Measurements from ENCODE around the gene TRIM63. TPM values are rescaled to one million over a fixed set of nuclear protein-coding genes. Genes with fewer than 3 reads are reported as not detected.

TRIM63 gene
- total RNA-seq, 2 donors from 2014 or later, result not detected

- Histone ChIP-seq H3K4me3 (peak overlapping the region; percentile 19 to 25), H3K27me3 (no peaks in the 10 kb centered on the region), H3K4me1 (peaks cover 55% of the 10 kb centered on the region), H3K27ac (peak overlapping the region; percentile 93 to 99 (median 96)), H3K36me3 (replicated peaks in 1 of 2; ENCODE audit: insufficient read depth in 1 of 2, low read depth in 2 of 2) (no peaks in the 10 kb centered on the region), H3K9me3 (no peaks in the 10 kb centered on the region)
- intact Hi-C loops (cut with DNase I), result no loop called here
- ATAC-seq, result no peak
- DNase-seq, result peak in 1 of 4 donors; percentile 22
- TF ChIP-seq CTCF (IDR thresholded peaks at IDR 0.05) (no peak), POLR2A (IDR thresholded peaks at IDR 0.05) (no peak)
- 11 to 21% methylated on average over 11 to 15 of the region's 15 CpGs for WGBS, 2 donors
Measured at GRCh38 chr1:26034504-26035202, 32.8 kb downstream of the TRIM63 start.

GRCh38 chr1:26032656-26033357, 34.6 kb downstream of the TRIM63 start:
- no peaks in the 10 kb centered on the region for H3K36me3 ChIP-seq (replicated peaks in 1 of 2; ENCODE audit: insufficient read depth in 1 of 2, low read depth in 2 of 2)
- TF ChIP-seq POLR2A (IDR thresholded peaks at IDR 0.05) (no peak), CTCF (IDR thresholded peaks at IDR 0.05) (no peak)
- peaks cover 37% of the 10 kb centered on the region for H3K4me1 ChIP-seq
- intact Hi-C loops (cut with DNase I), result no loop called here
- no peaks in the 10 kb centered on the region for H3K9me3 ChIP-seq
- ATAC-seq (no peak), DNase-seq (no peak)
- H3K4me3 ChIP-seq, result no peak overlapping the region
- H3K27me3 ChIP-seq, result no peaks in the 10 kb centered on the region
- WGBS, 2 donors, result 78 to 89% methylated on average over 12 of the region's 12 CpGs
- H3K27ac ChIP-seq, result no peak overlapping the region

DNA sequence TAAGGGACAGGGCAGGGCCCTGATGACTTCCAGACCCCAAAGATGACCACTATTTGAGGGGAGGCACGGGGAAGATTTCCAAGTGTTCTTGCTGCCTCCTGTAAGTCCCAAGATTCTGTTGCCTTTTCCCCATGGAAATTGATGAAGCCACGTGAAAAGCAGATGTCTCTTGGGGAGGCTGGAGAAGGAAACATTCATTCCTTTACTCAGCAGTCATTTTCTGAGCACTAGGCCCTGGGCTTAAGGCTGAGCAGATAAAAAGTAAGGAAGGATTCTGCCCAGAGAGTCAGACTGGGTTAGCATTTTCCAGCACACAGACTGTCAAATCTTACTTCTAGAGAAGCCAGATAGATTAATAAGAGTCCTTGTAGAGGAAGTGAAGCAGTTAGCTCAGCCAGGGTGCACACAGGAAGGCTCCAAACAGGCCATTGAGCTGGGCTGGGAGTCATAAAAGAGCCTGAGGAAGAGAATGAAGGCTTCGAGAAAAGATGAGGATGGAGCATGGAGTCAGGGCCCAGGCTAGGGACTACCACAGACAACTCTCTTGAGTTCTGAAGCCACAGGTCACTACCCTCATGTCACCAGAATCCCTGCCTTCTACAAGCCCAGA, 35.7 kb downstream of the TRIM63 start:
- H3K9me3 ChIP-seq, result no peaks in the 10 kb centered on the region
- no peak overlapping the region for H3K27ac ChIP-seq
- H3K27me3 ChIP-seq, result no peaks in the 10 kb centered on the region
- DNase-seq, result no peak
- intact Hi-C loops (cut with DNase I), result no loop called here
- H3K4me1 ChIP-seq, result peaks cover 26% of the 10 kb centered on the region
- ATAC-seq, result no peak
- H3K4me3 ChIP-seq, result no peak overlapping the region
- TF ChIP-seq POLR2A (IDR thresholded peaks at IDR 0.05) (no peak), CTCF (IDR thresholded peaks at IDR 0.05) (no peak)
- WGBS, 2 donors, result 80 to 86% methylated on average over 2 to 3 of the region's 3 CpGs
- H3K36me3 ChIP-seq (replicated peaks in 1 of 2; ENCODE audit: insufficient read depth in 1 of 2, low read depth in 2 of 2), result no peaks in the 10 kb centered on the region

- intact Hi-C loops (cut with DNase I), result no loop called here
- no peak for ATAC-seq
Measured at GRCh38 chr1:26031196-26031595, 36.2 kb downstream of the TRIM63 start.

More at GRCh38 chr1:26031196-26031595, 36.2 kb downstream of the TRIM63 start:
- Histone ChIP-seq H3K4me3 (no peak overlapping the region), H3K9me3 (no peaks in the 10 kb centered on the region), H3K4me1 (peaks cover 20% of the 10 kb centered on the region), H3K27me3 (no peaks in the 10 kb centered on the region), H3K36me3 (replicated peaks in 1 of 2; ENCODE audit: insufficient read depth in 1 of 2, low read depth in 2 of 2) (no peaks in the 10 kb centered on the region), H3K27ac (no peak overlapping the region)
- WGBS, 2 donors, result 78 to 93% methylated on average over 4 of the region's 4 CpGs
- TF ChIP-seq CTCF (IDR thresholded peaks at IDR 0.05) (no peak), POLR2A (IDR thresholded peaks at IDR 0.05) (no peak)
- no peak for DNase-seq

Measured in body of pancreas (tissue), 4 donors.